ENCODE results near the gene PLK3. TPM values are rescaled to one million over a fixed set of nuclear protein-coding genes. Genes with fewer than 3 reads are reported as not detected.
A peak's percentile ranks its signal among the peaks of the same experiment; 100 is the strongest.

PLK3 gene
- total and polyA plus RNA-seq, 2 donors from 2014 or later = 4.4 to 24.3 TPM

DNA sequence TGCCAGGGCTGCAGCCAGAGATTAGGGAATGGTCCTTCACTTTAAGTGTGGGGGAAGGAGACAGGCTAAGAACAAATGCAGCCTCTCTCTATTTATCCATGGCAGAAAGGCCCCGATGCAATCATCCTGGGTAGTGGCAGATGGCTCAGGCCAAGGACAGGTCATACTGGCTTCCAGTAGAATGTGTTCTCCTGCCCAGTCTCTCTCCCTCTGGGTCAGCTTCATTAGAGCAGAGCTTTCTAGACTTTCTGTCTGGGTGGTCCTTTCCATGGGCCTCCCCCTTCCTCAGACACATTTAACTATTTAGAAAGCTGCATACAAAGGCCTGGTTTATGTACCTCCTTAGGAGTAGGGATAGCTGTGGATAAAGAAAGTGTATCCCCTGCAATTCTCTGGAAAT is 47.7 kb downstream of the PLK3 start:
- Histone ChIP-seq H3K36me3 (ENCODE audit: control insufficient read depth in 2 of 3, insufficient read depth in 3 of 3, low read length in 3 of 3) (no peaks in the 10 kb centered on the region), H3K4me1 (ENCODE audit: control insufficient read depth in 2 of 3, insufficient read depth in 2 of 3, low read depth in 1 of 3, low read length in 3 of 3) (no peaks in the 10 kb centered on the region), H3K4me3 (ENCODE audit: low read length in 3 of 3) (no peak overlapping the region), H3K27me3 (ENCODE audit: control insufficient read depth, insufficient read depth, low read length) (no peaks in the 10 kb centered on the region), H3K9me3 (ENCODE audit: control insufficient read depth in 2 of 3, insufficient read depth in 1 of 3, low read length in 3 of 3) (no peaks in the 10 kb centered on the region), H3K27ac (ENCODE audit: low read depth in 2 of 2, low read length in 2 of 2) (no peak overlapping the region), H3K9ac (ENCODE audit: low read length in 3 of 3) (no peak overlapping the region)
- intact Hi-C loops (cut with DNase I) = no loop called here
- TF ChIP-seq, protein P1, sequence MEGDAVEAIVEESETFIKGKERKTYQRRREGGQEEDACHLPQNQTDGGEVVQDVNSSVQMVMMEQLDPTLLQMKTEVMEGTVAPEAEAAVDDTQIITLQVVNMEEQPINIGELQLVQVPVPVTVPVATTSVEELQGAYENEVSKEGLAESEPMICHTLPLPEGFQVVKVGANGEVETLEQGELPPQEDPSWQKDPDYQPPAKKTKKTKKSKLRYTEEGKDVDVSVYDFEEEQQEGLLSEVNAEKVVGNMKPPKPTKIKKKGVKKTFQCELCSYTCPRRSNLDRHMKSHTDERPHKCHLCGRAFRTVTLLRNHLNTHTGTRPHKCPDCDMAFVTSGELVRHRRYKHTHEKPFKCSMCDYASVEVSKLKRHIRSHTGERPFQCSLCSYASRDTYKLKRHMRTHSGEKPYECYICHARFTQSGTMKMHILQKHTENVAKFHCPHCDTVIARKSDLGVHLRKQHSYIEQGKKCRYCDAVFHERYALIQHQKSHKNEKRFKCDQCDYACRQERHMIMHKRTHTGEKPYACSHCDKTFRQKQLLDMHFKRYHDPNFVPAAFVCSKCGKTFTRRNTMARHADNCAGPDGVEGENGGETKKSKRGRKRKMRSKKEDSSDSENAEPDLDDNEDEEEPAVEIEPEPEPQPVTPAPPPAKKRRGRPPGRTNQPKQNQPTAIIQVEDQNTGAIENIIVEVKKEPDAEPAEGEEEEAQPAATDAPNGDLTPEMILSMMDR (IDR thresholded peaks at IDR 0.05; ENCODE audit: borderline replicate concordance, extremely low read depth, insufficient read depth) = no peak
- DNase-seq (peak in 1 of 5 donors; percentile 37), FAIRE-seq (no peak)

DNA sequence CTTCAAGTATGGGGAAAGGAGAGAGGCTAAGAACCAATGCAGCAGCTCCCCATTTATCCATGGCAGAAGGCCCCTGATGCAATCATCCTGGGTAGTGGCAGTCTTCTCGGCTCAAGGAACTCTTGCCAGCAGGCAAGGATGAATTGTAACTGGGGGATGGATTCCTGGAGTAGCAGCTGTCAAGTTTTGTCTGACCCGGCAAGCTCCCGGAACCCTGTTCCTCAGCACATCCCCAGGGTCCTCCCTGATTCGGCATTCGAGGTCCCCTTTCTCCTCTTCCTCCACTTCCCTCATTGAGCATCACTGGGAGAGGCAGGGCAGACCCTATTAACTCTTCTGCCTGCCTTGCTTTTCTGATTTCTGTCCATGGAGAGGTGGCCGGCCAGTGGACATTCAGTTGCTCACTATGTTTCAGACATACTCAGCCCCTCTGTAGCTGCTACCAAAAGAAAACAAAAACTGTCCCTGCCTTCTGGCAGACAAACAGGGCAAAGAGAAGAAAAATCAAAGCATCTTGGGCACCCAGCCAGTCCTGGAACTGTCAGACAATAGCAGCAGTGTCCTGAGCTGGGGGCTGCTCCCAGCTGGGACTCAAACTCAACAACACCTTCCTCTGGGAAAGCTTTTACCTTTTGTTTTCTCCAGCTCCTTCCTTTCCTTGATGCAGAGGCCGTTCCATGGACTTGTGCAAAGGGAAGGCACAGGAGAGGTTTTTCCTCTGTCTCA is 48.4 kb downstream of the PLK3 start:
- intact Hi-C loops (cut with DNase I) = no loop called here
- TF ChIP-seq, protein P1 (IDR thresholded peaks at IDR 0.05; ENCODE audit: borderline replicate concordance, extremely low read depth, insufficient read depth) = no peak
- no peak for DNase-seq

DNA sequence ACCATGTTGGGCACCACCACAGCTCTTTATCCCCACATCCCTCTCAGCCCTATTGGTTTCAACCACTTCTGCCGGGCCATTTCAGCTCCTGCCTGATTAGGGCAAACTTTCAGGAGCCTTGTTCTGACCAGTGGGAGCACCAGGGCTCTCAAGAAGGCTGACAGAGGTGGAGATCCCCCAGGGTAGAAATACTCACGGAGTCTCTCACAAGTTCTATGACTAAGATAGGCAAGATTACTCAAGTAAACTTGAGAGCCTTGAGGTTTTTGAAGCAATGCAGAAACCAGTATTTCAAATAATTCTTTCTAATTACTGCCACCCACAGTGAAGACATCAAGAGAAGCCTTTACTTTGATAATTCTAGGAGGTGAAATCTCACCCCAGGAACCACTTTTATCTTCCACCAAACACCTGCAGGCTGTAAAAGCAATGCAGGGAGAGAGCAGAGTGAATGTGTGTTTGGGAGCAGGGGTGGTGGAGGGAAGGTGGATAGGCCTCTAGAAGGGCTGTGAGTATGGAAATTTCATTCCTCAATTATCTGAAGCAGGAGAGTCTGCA is 49.5 kb downstream of the PLK3 start:
- no peak for DNase-seq
- H3K9ac ChIP-seq (ENCODE audit: low read length in 3 of 3) = no peak overlapping the region
- no peaks in the 10 kb centered on the region for H3K27me3 ChIP-seq (ENCODE audit: control insufficient read depth, insufficient read depth, low read length)
- no peak for FAIRE-seq
- no peaks in the 10 kb centered on the region for H3K9me3 ChIP-seq (ENCODE audit: control insufficient read depth in 2 of 3, insufficient read depth in 1 of 3, low read length in 3 of 3)
- no peaks in the 10 kb centered on the region for H3K4me1 ChIP-seq (ENCODE audit: control insufficient read depth in 2 of 3, insufficient read depth in 2 of 3, low read depth in 1 of 3, low read length in 3 of 3)
- no peak overlapping the region for H3K27ac ChIP-seq (ENCODE audit: low read depth in 2 of 2, low read length in 2 of 2)
- no peaks in the 10 kb centered on the region for H3K36me3 ChIP-seq (ENCODE audit: control insufficient read depth in 2 of 3, insufficient read depth in 3 of 3, low read length in 3 of 3)
- intact Hi-C loops (cut with DNase I) = no loop called here
- H3K4me3 ChIP-seq (ENCODE audit: low read length in 3 of 3) = no peak overlapping the region
- TF ChIP-seq, protein P1 (IDR thresholded peaks at IDR 0.05; ENCODE audit: borderline replicate concordance, extremely low read depth, insufficient read depth) = no peak

More for the DNA sequence above, 48.4 kb downstream of the PLK3 start:
- Histone ChIP-seq H3K27me3 (ENCODE audit: control insufficient read depth, insufficient read depth, low read length) (no peaks in the 10 kb centered on the region), H3K36me3 (ENCODE audit: control insufficient read depth in 2 of 3, insufficient read depth in 3 of 3, low read length in 3 of 3) (no peaks in the 10 kb centered on the region), H3K9me3 (ENCODE audit: control insufficient read depth in 2 of 3, insufficient read depth in 1 of 3, low read length in 3 of 3) (no peaks in the 10 kb centered on the region), H3K27ac (ENCODE audit: low read depth in 2 of 2, low read length in 2 of 2) (no peak overlapping the region), H3K4me1 (ENCODE audit: control insufficient read depth in 2 of 3, insufficient read depth in 2 of 3, low read depth in 1 of 3, low read length in 3 of 3) (no peaks in the 10 kb centered on the region), H3K4me3 (ENCODE audit: low read length in 3 of 3) (no peak overlapping the region), H3K9ac (ENCODE audit: low read length in 3 of 3) (no peak overlapping the region)
- no peak for FAIRE-seq

Data from kidney (tissue), 14 donors.